HG03196 (cell line): Measurements from ENCODE around the gene ST3GAL4.
"Not testable (repeated sequence)": the region's sequence is repeated elsewhere in the genome, so short reads cannot be mapped to it uniquely, and the experiment has no call there.

Experiments
- ATAC-seq: cut with Tn5 transposase; IDR thresholded peaks from one replicate; pipeline ENCODE4 v1.9.1; 2021; ENCODE audit not compliant: unreplicated experiment

The ST3GAL4 gene, protein sequence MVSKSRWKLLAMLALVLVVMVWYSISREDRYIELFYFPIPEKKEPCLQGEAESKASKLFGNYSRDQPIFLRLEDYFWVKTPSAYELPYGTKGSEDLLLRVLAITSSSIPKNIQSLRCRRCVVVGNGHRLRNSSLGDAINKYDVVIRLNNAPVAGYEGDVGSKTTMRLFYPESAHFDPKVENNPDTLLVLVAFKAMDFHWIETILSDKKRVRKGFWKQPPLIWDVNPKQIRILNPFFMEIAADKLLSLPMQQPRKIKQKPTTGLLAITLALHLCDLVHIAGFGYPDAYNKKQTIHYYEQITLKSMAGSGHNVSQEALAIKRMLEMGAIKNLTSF

DNA sequence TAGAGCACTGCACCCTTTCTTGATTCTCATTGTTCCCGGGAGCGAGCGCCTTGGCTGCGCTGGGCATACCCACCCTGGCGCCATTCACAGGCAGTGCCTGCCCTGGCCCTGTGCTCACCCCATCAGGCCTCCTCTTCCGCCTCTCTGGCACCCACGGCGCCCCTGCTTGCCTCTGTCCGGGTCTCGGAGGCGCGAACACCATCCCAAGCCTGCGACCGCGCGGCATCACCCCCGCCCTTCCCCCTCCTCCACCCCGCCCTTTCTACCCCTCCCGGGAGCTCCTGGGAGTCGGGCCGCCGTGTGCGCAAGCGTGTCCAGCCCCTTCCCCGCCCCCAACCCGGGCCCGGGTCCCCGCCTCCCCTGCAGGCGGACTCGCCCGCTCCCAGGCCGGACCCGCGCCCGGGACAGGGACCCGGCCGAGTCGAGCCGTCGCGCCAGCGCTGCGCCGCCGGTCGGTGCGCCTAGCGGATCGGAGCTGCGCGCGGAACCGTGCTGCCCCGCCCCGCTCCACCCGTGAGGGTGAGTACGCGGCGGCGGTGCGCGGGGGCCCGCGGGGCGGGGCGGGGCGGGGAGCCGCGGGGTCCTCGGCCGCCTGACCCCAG, at the start of gene ST3GAL4:
TSS of gene ST3GAL4 (plus strand) at position 363 of the 602 bp plus-strand sequence. CDS start 50,470 bp downstream, outside the sequence.
- peak; percentile 59 for ATAC-seq

- ATAC-seq = peak; percentile 43
Observed at GRCh38 chr11:126305699-126306098, 49.8 kb upstream of the ST3GAL4 start.

GRCh38 chr11:126307706-126308105, 47.8 kb upstream of the ST3GAL4 start:
- ATAC-seq = no peak

DNA sequence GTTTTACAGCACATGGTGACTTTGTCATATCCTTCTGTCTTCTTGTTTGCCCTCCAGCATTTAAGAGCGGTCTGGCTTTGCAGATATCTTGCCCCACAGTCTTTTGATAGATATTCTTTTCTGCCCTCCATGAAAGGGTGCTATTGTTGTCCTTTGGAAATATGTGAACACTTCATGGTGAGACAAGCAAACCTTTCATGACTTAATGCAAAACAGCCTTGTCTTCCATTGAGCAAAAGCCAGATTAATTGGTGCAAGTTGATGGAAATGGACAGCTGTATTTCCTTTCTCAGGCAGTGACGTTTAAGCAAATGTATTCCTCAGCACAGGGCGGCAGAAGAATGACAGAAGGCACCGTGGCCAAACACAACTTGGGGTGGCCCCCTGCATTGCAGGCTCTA, 47.2 kb upstream of the ST3GAL4 start:
- ATAC-seq = no peak

- not testable (repeated sequence) for ATAC-seq
Observed at GRCh38 chr11:126308771-126309170, 46.7 kb upstream of the ST3GAL4 start.

GRCh38 chr11:126310200-126310991, 45.1 kb upstream of the ST3GAL4 start:
- ATAC-seq = peak; percentile 46

GRCh38 chr11:126310992-126311310, 44.5 kb upstream of the ST3GAL4 start:
- no peak for ATAC-seq

DNA sequence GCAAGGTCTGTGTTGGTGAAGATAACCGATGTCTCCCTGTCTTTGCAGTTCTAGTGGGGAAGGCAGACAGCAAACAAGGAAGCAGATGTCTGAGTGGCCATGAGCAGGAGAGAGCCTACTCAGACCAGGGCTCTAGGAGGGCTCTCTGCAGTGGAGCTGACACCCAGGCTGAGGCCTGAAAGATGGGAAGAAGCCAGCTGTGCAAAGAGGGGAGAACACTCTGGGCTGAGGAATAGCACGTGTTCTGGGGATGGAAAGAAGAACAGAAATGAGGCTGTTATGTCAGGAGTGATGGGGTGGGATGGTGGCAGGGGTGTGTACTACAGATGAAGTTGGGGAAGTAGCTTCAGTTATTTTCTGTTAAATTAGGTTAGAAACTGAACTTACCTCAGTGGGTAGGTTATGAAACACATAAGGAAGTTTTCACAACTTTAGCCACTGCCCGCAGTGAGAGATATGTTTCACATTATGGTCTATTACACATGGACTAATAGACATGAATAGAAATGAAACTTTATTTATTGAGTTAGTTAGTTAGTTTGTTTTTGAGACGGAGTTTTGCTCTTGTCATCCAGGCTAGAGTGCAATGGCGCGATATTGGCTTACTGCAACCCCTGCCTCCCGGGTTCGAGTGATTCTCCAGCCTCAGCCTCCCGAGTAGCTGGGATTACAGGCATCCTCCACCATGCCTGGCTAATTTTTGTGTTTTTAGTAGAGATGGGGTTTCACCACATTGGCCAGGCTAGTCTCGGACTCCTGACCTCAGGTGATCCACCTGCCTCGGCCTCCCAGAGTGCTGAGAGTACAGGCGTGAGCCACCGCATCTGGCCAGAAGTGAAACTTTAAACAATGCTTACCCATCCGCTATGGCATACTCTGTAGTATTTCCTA, 43.8 kb upstream of the ST3GAL4 start:
- peak; percentile 65 for ATAC-seq

DNA sequence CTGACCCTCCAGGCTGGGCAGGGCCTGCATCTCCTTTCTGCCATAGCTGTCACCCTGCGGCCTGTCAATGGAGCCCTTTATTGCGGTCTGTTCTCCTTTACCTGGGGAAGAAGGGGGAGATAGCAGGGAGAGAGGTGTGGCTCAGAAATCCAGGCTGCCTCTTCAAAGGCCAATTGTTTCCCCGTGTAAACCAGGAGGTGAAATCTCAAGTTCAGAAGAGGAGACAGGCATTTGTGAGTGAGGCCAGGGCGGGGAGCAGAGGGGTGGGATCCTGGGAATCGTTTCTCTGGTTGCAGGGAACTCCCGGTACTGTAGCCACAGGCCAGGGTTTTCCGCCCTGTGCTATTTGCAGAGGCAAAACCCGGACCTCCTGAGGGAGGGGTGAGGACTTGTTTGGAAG, 42.5 kb upstream of the ST3GAL4 start:
- no peak for ATAC-seq

DNA sequence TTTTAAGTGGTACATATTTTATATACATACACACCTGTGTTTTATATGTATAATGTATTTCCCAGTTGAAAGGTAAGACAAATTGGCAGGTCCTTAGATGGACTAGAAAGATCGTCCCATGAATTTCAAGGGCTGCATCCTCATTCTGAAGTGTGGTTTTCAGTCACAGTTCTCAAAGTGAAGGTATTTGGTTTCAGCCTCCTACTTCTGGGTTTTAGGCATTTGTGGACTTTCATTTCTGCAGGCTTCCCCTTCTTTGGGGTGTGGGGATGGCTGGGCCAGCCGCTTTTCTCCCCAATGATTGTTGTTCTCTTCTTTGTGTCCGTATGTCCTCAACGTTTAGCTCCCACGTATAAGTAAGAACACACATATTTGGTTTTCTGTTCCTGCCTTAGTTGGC, 41.7 kb upstream of the ST3GAL4 start:
- ATAC-seq = no peak

DNA sequence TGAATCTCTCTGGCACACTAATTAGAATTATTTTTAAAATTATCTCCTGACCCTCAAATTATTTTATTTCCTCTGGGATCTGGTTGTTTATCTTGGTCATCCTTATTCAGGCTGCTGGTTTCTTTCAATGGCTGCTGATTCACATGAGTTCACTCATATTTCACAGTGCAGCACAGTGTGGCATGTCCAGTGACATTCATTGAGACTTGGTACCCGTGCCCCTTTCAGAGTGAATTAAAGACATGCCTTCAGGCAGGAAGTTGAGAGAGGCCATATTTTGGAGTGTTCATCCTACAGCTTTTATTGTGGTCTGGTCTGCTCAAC, 38.1 kb upstream of the ST3GAL4 start:
- no peak for ATAC-seq

- ATAC-seq = peak; percentile 42
Observed at GRCh38 chr11:126317756-126318573, 37.5 kb upstream of the ST3GAL4 start.

DNA sequence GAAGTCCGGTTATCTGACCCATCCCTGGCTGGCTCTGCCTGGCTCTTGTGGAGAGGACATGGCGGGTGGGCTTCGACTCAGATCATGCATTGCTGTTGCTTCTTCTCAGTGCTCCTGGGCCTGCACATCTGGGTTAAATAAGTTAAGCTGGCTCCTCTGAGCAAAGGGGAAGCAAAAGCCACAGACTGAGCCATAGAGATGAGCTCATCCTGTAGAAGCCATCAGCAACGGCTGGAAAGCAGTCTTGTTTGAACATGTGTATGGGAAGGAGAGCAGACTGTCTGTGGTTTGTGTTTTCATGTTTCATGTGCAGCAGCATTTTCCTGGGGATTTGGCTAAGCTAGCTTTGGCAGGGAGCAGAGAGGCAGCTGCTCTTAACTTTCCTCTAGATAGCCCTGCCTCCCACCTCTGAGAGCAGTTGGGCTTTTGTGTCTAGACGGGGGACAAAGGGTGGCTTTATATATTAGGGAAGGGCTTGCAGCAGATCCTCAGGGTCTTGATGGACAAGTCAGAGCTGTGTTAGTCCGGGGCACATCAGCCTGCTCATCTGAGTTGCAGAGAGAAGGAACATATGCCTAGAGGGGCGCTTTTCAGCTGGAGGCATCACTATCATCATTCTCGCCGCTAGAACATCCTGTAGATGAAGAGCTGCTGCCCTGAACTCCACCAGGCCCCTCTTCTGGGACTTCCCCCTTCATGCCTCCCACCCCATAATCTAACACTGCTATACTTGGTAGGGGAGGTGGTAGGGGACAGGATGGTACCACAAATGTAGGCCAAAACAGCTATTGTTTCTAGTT, 36.7 kb upstream of the ST3GAL4 start:
- peak; percentile 86 for ATAC-seq

DNA sequence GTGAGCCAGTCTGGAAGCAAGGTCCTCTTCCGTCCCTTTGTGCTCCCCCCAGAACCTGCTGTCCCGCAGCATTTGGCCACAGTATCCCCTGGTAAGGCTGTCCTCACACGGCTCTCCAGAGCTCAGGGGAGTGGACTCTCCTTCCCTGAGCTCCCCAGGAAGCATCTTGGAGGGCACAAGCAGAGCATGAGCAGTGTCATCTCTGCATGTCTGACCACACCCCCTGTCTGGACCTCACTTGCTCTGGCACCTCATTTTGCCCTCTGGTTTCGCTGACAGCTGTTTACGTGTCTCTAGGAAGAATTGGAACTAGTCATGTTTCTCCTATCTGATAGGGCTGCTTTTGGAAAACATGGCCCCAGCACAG, 36.1 kb upstream of the ST3GAL4 start:
- ATAC-seq = no peak

GRCh38 chr11:126322996-126323395, 32.5 kb upstream of the ST3GAL4 start:
- ATAC-seq = no peak

DNA sequence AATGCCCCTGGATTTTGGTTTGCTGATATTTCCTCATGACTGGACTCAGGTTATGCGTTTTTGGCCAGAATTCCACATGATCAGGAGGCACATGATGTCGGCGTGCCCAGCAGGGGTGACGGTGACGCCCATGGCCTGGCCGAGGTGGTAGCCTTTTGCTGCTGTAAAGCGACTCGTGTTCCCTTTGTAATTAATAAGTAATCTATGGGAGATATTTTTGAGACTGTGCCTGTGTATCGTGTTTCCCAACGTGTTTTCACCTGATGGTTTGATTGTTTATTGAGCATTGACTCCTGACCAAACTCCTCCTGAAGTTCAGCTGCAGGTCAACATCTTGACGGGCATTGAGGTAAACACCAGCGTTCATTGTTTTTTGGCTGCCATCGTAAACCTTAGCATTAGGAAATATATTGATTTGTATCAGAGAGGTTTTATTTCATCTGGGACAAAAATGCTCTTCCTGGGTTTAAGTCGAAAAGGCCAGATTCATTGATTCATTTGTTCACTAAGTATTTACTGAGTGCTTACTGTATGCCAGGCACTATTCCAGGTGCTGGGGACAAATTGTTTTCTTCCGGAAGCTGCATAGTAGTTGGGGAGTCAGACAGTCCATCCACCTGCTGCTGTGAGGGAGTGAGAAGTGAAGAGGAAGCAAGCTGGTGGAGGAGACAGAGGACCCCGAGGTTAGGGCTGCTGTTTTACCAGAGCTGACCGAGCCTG, 28.0 kb upstream of the ST3GAL4 start:
- no peak for ATAC-seq

GRCh38 chr11:126328001-126328390, 27.5 kb upstream of the ST3GAL4 start:
- no peak for ATAC-seq

DNA sequence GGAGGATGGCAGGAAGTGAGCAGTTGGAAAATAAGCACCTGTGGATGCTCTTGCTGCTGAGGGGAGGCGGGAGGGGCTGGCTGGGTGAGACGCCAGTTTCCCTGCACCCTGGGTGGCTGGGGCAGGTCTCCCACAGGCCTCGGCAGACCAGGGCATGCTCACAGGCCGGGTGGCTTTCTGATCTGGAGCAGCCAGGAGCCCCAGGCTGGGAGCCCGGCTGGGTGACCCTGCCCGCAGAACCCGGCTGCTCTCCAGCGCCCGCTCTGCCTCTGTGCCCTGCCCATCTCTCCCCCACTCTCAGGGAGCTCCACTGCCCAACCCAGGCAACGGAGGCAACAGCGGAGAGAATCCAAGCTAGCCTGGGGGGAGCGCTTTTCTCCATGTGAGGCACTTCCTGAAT, 27.0 kb upstream of the ST3GAL4 start:
- no peak for ATAC-seq
